Measurements from ENCODE around the gene PRKCE.

Gene PRKCE

GRCh38 chr2:46164529-46165301 is 513.2 kb downstream of the PRKCE start:
- Histone ChIP-seq H3K56ac (ENCODE audit: low read length) (no peak overlapping the region), H3K23ac (ENCODE audit: low read length) (no peak overlapping the region), H3K9ac (ENCODE audit: low read length) (no peak overlapping the region), H3K18ac (ENCODE audit: low read length) (no peak overlapping the region), H2BK15ac (replicated peaks; ENCODE audit: low read depth) (no peak overlapping the region), H3K79me2 (ENCODE audit: control insufficient read depth, insufficient read depth, low read length) (no peaks in the 10 kb centered on the region), H3K4ac (ENCODE audit: low read depth, low read length) (no peak overlapping the region), H3K4me1 (ENCODE audit: control insufficient read depth, low read depth, low read length) (peaks cover 2% of the 10 kb centered on the region), H3K27ac (ENCODE audit: low read depth, low read length) (no peak overlapping the region), H3K79me1 (ENCODE audit: low read length) (no peaks in the 10 kb centered on the region), H3K4me3 (ENCODE audit: low read length) (no peak overlapping the region), H3K36me3 (ENCODE audit: control insufficient read depth, insufficient read depth, low read length) (no peaks in the 10 kb centered on the region), H2AK5ac (ENCODE audit: low read length) (no peak overlapping the region), H4K8ac (ENCODE audit: low read depth, low read length) (no peak overlapping the region), H4K5ac (ENCODE audit: low read length) (no peak overlapping the region), H3K27me3 (ENCODE audit: insufficient read depth, low read length, poor library complexity) (no peaks in the 10 kb centered on the region), H2BK5ac (ENCODE audit: low read length) (no peak overlapping the region), H3K4me2 (ENCODE audit: low read length) (no peak overlapping the region), H2BK120ac (ENCODE audit: low read depth, low read length) (no peak overlapping the region)
- peak; percentile 24 for DNase-seq
- no CpG with 5 or more reads among the region's 10 CpGs for WGBS (ENCODE audit: extremely low coverage, insufficient coverage, low lambda C conversion rate)

- no peak overlapping the region for H4K5ac ChIP-seq (ENCODE audit: low read length)
Observed at GRCh38 chr2:46165916-46166315, 514.4 kb downstream of the PRKCE start.

GRCh38 chr2:46167406-46167805 is 515.9 kb downstream of the PRKCE start:
- Histone ChIP-seq H3K79me2 (ENCODE audit: control insufficient read depth, insufficient read depth, low read length) (no peaks in the 10 kb centered on the region), H3K23ac (ENCODE audit: low read length) (no peak overlapping the region)
- no CpG with 5 or more reads among the region's 9 CpGs for WGBS (ENCODE audit: extremely low coverage, insufficient coverage, low lambda C conversion rate)

More at GRCh38 chr2:46165916-46166315, 514.4 kb downstream of the PRKCE start:
- Histone ChIP-seq H3K4me3 (ENCODE audit: low read length) (no peak overlapping the region), H3K27ac (ENCODE audit: low read depth, low read length) (no peak overlapping the region), H3K4ac (ENCODE audit: low read depth, low read length) (no peak overlapping the region), H3K4me1 (ENCODE audit: control insufficient read depth, low read depth, low read length) (peaks cover 2% of the 10 kb centered on the region), H3K23ac (ENCODE audit: low read length) (no peak overlapping the region), H3K9ac (ENCODE audit: low read length) (no peak overlapping the region), H3K56ac (ENCODE audit: low read length) (no peak overlapping the region), H3K36me3 (ENCODE audit: control insufficient read depth, insufficient read depth, low read length) (no peaks in the 10 kb centered on the region), H3K79me1 (ENCODE audit: low read length) (no peaks in the 10 kb centered on the region), H3K4me2 (ENCODE audit: low read length) (no peak overlapping the region), H3K18ac (ENCODE audit: low read length) (no peak overlapping the region), H2BK120ac (ENCODE audit: low read depth, low read length) (no peak overlapping the region), H2BK5ac (ENCODE audit: low read length) (no peak overlapping the region), H2AK5ac (ENCODE audit: low read length) (no peak overlapping the region), H3K79me2 (ENCODE audit: control insufficient read depth, insufficient read depth, low read length) (no peaks in the 10 kb centered on the region), H2BK15ac (replicated peaks; ENCODE audit: low read depth) (no peak overlapping the region), H3K27me3 (ENCODE audit: insufficient read depth, low read length, poor library complexity) (no peaks in the 10 kb centered on the region), H4K8ac (ENCODE audit: low read depth, low read length) (no peak overlapping the region)
- DNase-seq, result no peak
- WGBS (ENCODE audit: extremely low coverage, insufficient coverage, low lambda C conversion rate), result no CpG with 5 or more reads among the region's 9 CpGs

GRCh38 chr2:46167924-46168323 is 516.4 kb downstream of the PRKCE start:
- Histone ChIP-seq H3K4ac (ENCODE audit: low read depth, low read length) (no peak overlapping the region), H3K79me2 (ENCODE audit: control insufficient read depth, insufficient read depth, low read length) (no peaks in the 10 kb centered on the region), H3K23ac (ENCODE audit: low read length) (no peak overlapping the region), H3K79me1 (ENCODE audit: low read length) (no peaks in the 10 kb centered on the region), H3K27ac (ENCODE audit: low read depth, low read length) (no peak overlapping the region), H2BK15ac (replicated peaks; ENCODE audit: low read depth) (no peak overlapping the region), H3K4me2 (ENCODE audit: low read length) (no peak overlapping the region), H3K9ac (ENCODE audit: low read length) (no peak overlapping the region), H3K4me3 (ENCODE audit: low read length) (no peak overlapping the region), H2BK5ac (ENCODE audit: low read length) (no peak overlapping the region), H3K36me3 (ENCODE audit: control insufficient read depth, insufficient read depth, low read length) (no peaks in the 10 kb centered on the region), H3K18ac (ENCODE audit: low read length) (no peak overlapping the region), H4K5ac (ENCODE audit: low read length) (no peak overlapping the region), H4K8ac (ENCODE audit: low read depth, low read length) (no peak overlapping the region), H3K4me1 (ENCODE audit: control insufficient read depth, low read depth, low read length) (peaks cover 2% of the 10 kb centered on the region), H2BK120ac (ENCODE audit: low read depth, low read length) (no peak overlapping the region), H2AK5ac (ENCODE audit: low read length) (no peak overlapping the region), H3K56ac (ENCODE audit: low read length) (no peak overlapping the region), H3K27me3 (ENCODE audit: insufficient read depth, low read length, poor library complexity) (no peaks in the 10 kb centered on the region)
- WGBS (ENCODE audit: extremely low coverage, insufficient coverage, low lambda C conversion rate), result no CpG with 5 or more reads among the region's 3 CpGs
- DNase-seq, result peak; percentile 31

More at GRCh38 chr2:46167406-46167805, 515.9 kb downstream of the PRKCE start:
- Histone ChIP-seq H3K27me3 (ENCODE audit: insufficient read depth, low read length, poor library complexity) (no peaks in the 10 kb centered on the region), H3K18ac (ENCODE audit: low read length) (no peak overlapping the region), H3K27ac (ENCODE audit: low read depth, low read length) (no peak overlapping the region), H3K4me3 (ENCODE audit: low read length) (no peak overlapping the region), H2BK15ac (replicated peaks; ENCODE audit: low read depth) (no peak overlapping the region), H4K8ac (ENCODE audit: low read depth, low read length) (no peak overlapping the region), H3K4me2 (ENCODE audit: low read length) (no peak overlapping the region), H2BK5ac (ENCODE audit: low read length) (no peak overlapping the region), H3K36me3 (ENCODE audit: control insufficient read depth, insufficient read depth, low read length) (no peaks in the 10 kb centered on the region), H3K9ac (ENCODE audit: low read length) (no peak overlapping the region), H2AK5ac (ENCODE audit: low read length) (no peak overlapping the region), H3K4me1 (ENCODE audit: control insufficient read depth, low read depth, low read length) (peaks cover 2% of the 10 kb centered on the region), H2BK120ac (ENCODE audit: low read depth, low read length) (no peak overlapping the region), H3K79me1 (ENCODE audit: low read length) (no peaks in the 10 kb centered on the region), H3K56ac (ENCODE audit: low read length) (no peak overlapping the region), H4K5ac (ENCODE audit: low read length) (no peak overlapping the region), H3K4ac (ENCODE audit: low read depth, low read length) (no peak overlapping the region)
- DNase-seq, result no peak

GRCh38 chr2:46169467-46169866 is 518.0 kb downstream of the PRKCE start:
- DNase-seq, result no peak
- no peak overlapping the region for H2BK5ac ChIP-seq (ENCODE audit: low read length)
- no peaks in the 10 kb centered on the region for H3K79me2 ChIP-seq (ENCODE audit: control insufficient read depth, insufficient read depth, low read length)
- no peaks in the 10 kb centered on the region for H3K36me3 ChIP-seq (ENCODE audit: control insufficient read depth, insufficient read depth, low read length)
- H3K23ac ChIP-seq (ENCODE audit: low read length), result no peak overlapping the region
- H3K4me1 ChIP-seq (ENCODE audit: control insufficient read depth, low read depth, low read length), result peaks cover 2% of the 10 kb centered on the region
- no peak overlapping the region for H3K27ac ChIP-seq (ENCODE audit: low read depth, low read length)
- no peak overlapping the region for H3K4me2 ChIP-seq (ENCODE audit: low read length)
- H2BK15ac ChIP-seq (replicated peaks; ENCODE audit: low read depth), result no peak overlapping the region
- H2BK120ac ChIP-seq (ENCODE audit: low read depth, low read length), result no peak overlapping the region
- no peaks in the 10 kb centered on the region for H3K79me1 ChIP-seq (ENCODE audit: low read length)
- no peak overlapping the region for H3K9ac ChIP-seq (ENCODE audit: low read length)
- H3K18ac ChIP-seq (ENCODE audit: low read length), result no peak overlapping the region
- H4K5ac ChIP-seq (ENCODE audit: low read length), result no peak overlapping the region
- H4K8ac ChIP-seq (ENCODE audit: low read depth, low read length), result no peak overlapping the region
- WGBS (ENCODE audit: extremely low coverage, insufficient coverage, low lambda C conversion rate), result no CpG with 5 or more reads among the region's 6 CpGs
- H3K27me3 ChIP-seq (ENCODE audit: insufficient read depth, low read length, poor library complexity), result no peaks in the 10 kb centered on the region
- H2AK5ac ChIP-seq (ENCODE audit: low read length), result no peak overlapping the region
- no peak overlapping the region for H3K56ac ChIP-seq (ENCODE audit: low read length)
- no peak overlapping the region for H3K4me3 ChIP-seq (ENCODE audit: low read length)
- H3K4ac ChIP-seq (ENCODE audit: low read depth, low read length), result no peak overlapping the region

GRCh38 chr2:46170026-46170425 is 518.6 kb downstream of the PRKCE start:
- Histone ChIP-seq H3K27me3 (ENCODE audit: insufficient read depth, low read length, poor library complexity) (no peaks in the 10 kb centered on the region), H3K9ac (ENCODE audit: low read length) (no peak overlapping the region), H3K4me2 (ENCODE audit: low read length) (no peak overlapping the region), H3K79me1 (ENCODE audit: low read length) (no peaks in the 10 kb centered on the region), H3K4me1 (ENCODE audit: control insufficient read depth, low read depth, low read length) (peaks cover 2% of the 10 kb centered on the region), H3K56ac (ENCODE audit: low read length) (no peak overlapping the region), H4K5ac (ENCODE audit: low read length) (no peak overlapping the region), H3K4me3 (ENCODE audit: low read length) (no peak overlapping the region), H2BK120ac (ENCODE audit: low read depth, low read length) (no peak overlapping the region), H3K4ac (ENCODE audit: low read depth, low read length) (no peak overlapping the region), H3K79me2 (ENCODE audit: control insufficient read depth, insufficient read depth, low read length) (no peaks in the 10 kb centered on the region), H2BK5ac (ENCODE audit: low read length) (no peak overlapping the region), H3K18ac (ENCODE audit: low read length) (no peak overlapping the region), H3K23ac (ENCODE audit: low read length) (no peak overlapping the region), H3K36me3 (ENCODE audit: control insufficient read depth, insufficient read depth, low read length) (no peaks in the 10 kb centered on the region), H3K27ac (ENCODE audit: low read depth, low read length) (no peak overlapping the region), H2BK15ac (replicated peaks; ENCODE audit: low read depth) (no peak overlapping the region), H4K8ac (ENCODE audit: low read depth, low read length) (no peak overlapping the region), H2AK5ac (ENCODE audit: low read length) (no peak overlapping the region)
- DNase-seq, result no peak
- WGBS (ENCODE audit: extremely low coverage, insufficient coverage, low lambda C conversion rate), result no CpG with 5 or more reads among the region's 2 CpGs
